LNCAP (cell line): ENCODE measurements around the gene MRGPRD.

Experiments used
- CTCF ChIP-seq: fragments of 450-650 bp; IDR thresholded peaks from 2 replicates; pipeline ENCODE4 v1.5.1; 2017; ENCODE audit warnings: mild to moderate bottlenecking

The MRGPRD gene

DNA sequence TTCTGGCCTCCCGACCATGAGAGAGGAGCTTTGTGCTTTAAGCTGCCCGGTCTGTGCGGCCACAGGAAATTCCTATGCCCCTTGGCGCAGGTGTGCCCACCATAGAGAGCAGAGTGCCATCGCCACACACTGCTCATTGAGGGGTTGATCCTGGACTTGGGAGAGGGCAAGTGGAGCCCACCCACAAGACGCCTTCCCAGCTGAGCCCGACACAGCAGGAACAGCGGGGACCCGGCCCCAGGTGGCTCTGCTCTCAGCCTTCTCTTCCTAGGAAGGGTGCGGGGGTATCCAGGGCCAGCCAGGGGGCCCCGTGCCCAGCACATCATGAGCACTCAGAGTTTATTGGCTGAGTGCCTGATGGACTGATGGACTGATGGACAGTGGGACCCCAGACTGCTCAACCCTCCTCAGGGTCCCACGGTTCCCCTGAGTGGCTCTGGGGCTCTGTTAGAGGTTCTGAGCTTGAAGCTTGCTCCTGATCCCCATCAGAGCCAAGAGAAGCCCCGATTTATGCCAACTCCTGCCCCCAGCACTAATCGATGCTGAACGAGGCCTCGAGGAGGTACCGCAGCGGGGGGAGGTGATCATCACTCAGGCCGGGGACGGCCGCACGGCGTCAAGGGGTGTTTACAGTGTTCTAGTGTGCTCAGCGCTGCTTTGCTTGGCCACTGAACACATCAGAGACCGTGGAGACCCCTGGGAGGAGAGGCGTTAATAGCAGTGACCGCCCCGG is 13.5 kb upstream of the MRGPRD start:
- no peak for TF ChIP-seq CTCF

GRCh38 chr11:68993546-68993945 is 12.8 kb upstream of the MRGPRD start:
- TF ChIP-seq CTCF, result no peak

GRCh38 chr11:68992743-68993255 is 12.0 kb upstream of the MRGPRD start:
- TF ChIP-seq CTCF, result no peak

- TF ChIP-seq CTCF, result no peak
Observed at GRCh38 chr11:68990995-68991780, 10.4 kb upstream of the MRGPRD start.

- TF ChIP-seq CTCF, result no peak
Observed at GRCh38 chr11:68989936-68990606, 9.3 kb upstream of the MRGPRD start.

DNA sequence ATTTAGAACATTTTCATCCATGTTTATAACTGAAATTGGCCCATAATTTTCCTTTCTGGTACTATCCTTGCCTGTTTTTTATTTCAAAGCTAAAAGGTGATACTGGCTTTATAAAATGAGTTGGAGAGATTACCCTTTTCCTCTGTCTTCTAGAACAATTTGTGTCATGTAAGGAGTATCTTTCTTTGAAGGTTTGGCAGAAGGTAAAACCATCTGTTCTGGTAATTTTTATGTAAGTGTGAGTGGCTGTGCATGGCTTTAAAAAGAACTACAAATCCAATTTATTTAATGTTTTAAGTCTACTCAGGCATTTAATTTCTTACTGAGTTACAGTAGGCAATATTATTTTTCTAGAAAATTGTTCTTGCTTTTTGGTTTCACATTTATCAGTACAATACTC is 7.7 kb upstream of the MRGPRD start:
- no peak for TF ChIP-seq CTCF

DNA sequence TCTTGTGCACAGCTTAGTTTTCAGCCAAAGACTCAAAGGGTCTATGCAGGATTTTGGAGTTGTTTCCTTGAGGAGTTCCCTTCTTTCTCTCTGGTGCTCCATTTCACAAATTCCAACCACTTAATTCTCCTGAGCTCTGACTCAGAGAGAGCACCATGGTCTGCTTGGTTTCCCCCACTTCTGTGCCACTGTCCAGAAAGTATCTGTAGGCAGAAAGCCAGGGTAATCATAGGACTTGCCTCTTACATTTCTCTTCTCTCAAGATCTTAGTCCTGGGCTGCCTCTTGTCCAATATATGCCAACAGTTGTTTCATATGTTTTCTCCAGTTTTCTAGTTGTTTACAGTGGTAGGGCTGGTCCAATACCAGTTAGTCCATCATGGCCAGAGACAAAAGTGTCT is 6.4 kb upstream of the MRGPRD start:
- no peak for TF ChIP-seq CTCF
